H7 (cell line): ENCODE results near the gene MARCKSL1. TPM values are rescaled to one million over a fixed set of nuclear protein-coding genes. Genes with fewer than 3 reads are reported as not detected.

Experiments
- DNase-seq: peaks from one replicate; pipeline ENCODE4 v3.0.0; 2012
- H3K27me3 ChIP-seq: 2 replicates; pipeline ENCODE4 v1.6.0; 2011; ENCODE audit warnings: mild to moderate bottlenecking, low read length; ENCODE audit not compliant: control insufficient read depth, insufficient read depth
- H3K36me3 ChIP-seq: replicated peaks from 2 replicates; pipeline ENCODE4 v1.5.1; 2011; ENCODE audit warnings: low read length; ENCODE audit not compliant: control insufficient read depth, insufficient read depth
- H3K4me3 ChIP-seq: 2 replicates; pipeline ENCODE4 v1.5.1; 2011; ENCODE audit warnings: low read depth, mild to moderate bottlenecking, control low read depth, low read length, moderate library complexity; ENCODE audit not compliant: insufficient read depth
- total RNA-seq: library from RNA; depleted of rRNA; stranded (reverse); fragments of >200 nt; shearing (Covaris generic); gene quantifications from 2 replicates; pipeline ENCODE4 v1.2.3, GENCODE V29; 2014

The MARCKSL1 gene
- total RNA-seq, 1 experiment from 2014 or later, result 603 TPM

- Histone ChIP-seq H3K27me3 (peaks cover 6% of the 10 kb centered on the region; the same call in 1 of the 2 replicates), H3K4me3 (no peak overlapping the region), H3K36me3 (no peaks in the 10 kb centered on the region)
- DNase-seq, result no peak
These were observed 9.3 kb upstream of the MARCKSL1 start for GRCh38 chr1:32345289-32345827.

- H3K27me3 ChIP-seq, result peaks cover 2% of the 10 kb centered on the region; the same call in 1 of the 2 replicates
- no peak for DNase-seq
- H3K36me3 ChIP-seq, result no peaks in the 10 kb centered on the region
- no peak overlapping the region for H3K4me3 ChIP-seq
These were observed 6.7 kb upstream of the MARCKSL1 start for GRCh38 chr1:32342704-32343103.

- peaks cover 4% of the 10 kb centered on the region for H3K27me3 ChIP-seq
- no peaks in the 10 kb centered on the region for H3K36me3 ChIP-seq
- DNase-seq, result no peak
- no peak overlapping the region for H3K4me3 ChIP-seq
These were observed 5.9 kb upstream of the MARCKSL1 start for GRCh38 chr1:32341971-32342370.

GRCh38 chr1:32341186-32341757 is 5.2 kb upstream of the MARCKSL1 start:
- peaks cover 10% of the 10 kb centered on the region for H3K27me3 ChIP-seq
- no peaks in the 10 kb centered on the region for H3K36me3 ChIP-seq
- no peak overlapping the region for H3K4me3 ChIP-seq
- no peak for DNase-seq

- Histone ChIP-seq H3K36me3 (peaks cover 1% of the 10 kb centered on the region), H3K27me3 (peaks cover 8% of the 10 kb centered on the region), H3K4me3 (no peak overlapping the region)
- no peak for DNase-seq
These were observed 3.4 kb upstream of the MARCKSL1 start for GRCh38 chr1:32339363-32339978.

GRCh38 chr1:32338637-32339145 is 2.7 kb upstream of the MARCKSL1 start:
- Histone ChIP-seq H3K4me3 (no peak overlapping the region), H3K27me3 (peaks cover 8% of the 10 kb centered on the region), H3K36me3 (peaks cover 7% of the 10 kb centered on the region)
- DNase-seq, result no peak

- Histone ChIP-seq H3K4me3 (no peak overlapping the region), H3K36me3 (peaks cover 12% of the 10 kb centered on the region), H3K27me3 (peaks cover 8% of the 10 kb centered on the region)
- peak; percentile 50 for DNase-seq
These were observed 2.0 kb upstream of the MARCKSL1 start for GRCh38 chr1:32337855-32338636.

- peak; percentile 52 for DNase-seq
- no peak overlapping the region; the same call in 1 of the 2 replicates for H3K4me3 ChIP-seq
These were observed 1.1 kb upstream of the MARCKSL1 start for GRCh38 chr1:32336963-32337675.

GRCh38 chr1:32336591-32336932 is 529 bp upstream of the MARCKSL1 start:
- Histone ChIP-seq H3K27me3 (peaks cover 8% of the 10 kb centered on the region), H3K36me3 (peaks cover 23% of the 10 kb centered on the region), H3K4me3 (peak overlapping the region; percentile 94)
- no peak for DNase-seq

More at GRCh38 chr1:32336963-32337675, 1.1 kb upstream of the MARCKSL1 start:
- Histone ChIP-seq H3K36me3 (peaks cover 20% of the 10 kb centered on the region), H3K27me3 (peaks cover 8% of the 10 kb centered on the region)

GRCh38 chr1:32335535-32335789 is 571 bp downstream of the MARCKSL1 start:
- Histone ChIP-seq H3K4me3 (peak overlapping the region; percentile 94), H3K36me3 (peaks cover 28% of the 10 kb centered on the region), H3K27me3 (peaks cover 8% of the 10 kb centered on the region)
- peak; percentile 86 for DNase-seq

GRCh38 chr1:32334864-32335534 is 1.0 kb downstream of the MARCKSL1 start:
- H3K36me3 ChIP-seq, result peaks cover 32% of the 10 kb centered on the region
- peak; percentile 87 for DNase-seq
- peak overlapping the region; percentile 94 for H3K4me3 ChIP-seq
- H3K27me3 ChIP-seq, result peaks cover 8% of the 10 kb centered on the region

GRCh38 chr1:32334274-32334861 is 1.7 kb downstream of the MARCKSL1 start:
- peak; percentile 59 for DNase-seq
- Histone ChIP-seq H3K4me3 (peak overlapping the region; percentile 94), H3K27me3 (peaks cover 8% of the 10 kb centered on the region), H3K36me3 (peaks cover 38% of the 10 kb centered on the region)

GRCh38 chr1:32333251-32333963 is 2.6 kb downstream of the MARCKSL1 start:
- H3K36me3 ChIP-seq, result peaks cover 44% of the 10 kb centered on the region
- peaks cover 8% of the 10 kb centered on the region for H3K27me3 ChIP-seq
- no peak overlapping the region for H3K4me3 ChIP-seq
- DNase-seq, result no peak
